Right lung (tissue), 5 donors: ENCODE data around the gene SAMSN1. TPM values are rescaled to one million over a fixed set of nuclear protein-coding genes. Genes with fewer than 3 reads are reported as not detected.

ENCODE experiments used
- DNase-seq, 2 donors: peaks; one replicate each; pipeline ENCODE4 v3.0.0-alpha.2; 2013
- polyA plus RNA-seq, 5 donors: library from polyadenylated mRNA; unstranded; fragments of 120-200 nt; gene quantifications; one replicate each; pipeline versions ENCODE4 v1.2.1 to v1.2.3, GENCODE V29; 2013; ENCODE audit warnings: inconsistent platforms in 1 of 5, low replicate concordance in 1 of 5; ENCODE audit not compliant: insufficient read length in 5 of 5, insufficient read depth in 1 of 5

SAMSN1 gene
- polyA plus RNA-seq, 5 donors: 1.4 to 2.6 (median 1.9) TPM

DNA sequence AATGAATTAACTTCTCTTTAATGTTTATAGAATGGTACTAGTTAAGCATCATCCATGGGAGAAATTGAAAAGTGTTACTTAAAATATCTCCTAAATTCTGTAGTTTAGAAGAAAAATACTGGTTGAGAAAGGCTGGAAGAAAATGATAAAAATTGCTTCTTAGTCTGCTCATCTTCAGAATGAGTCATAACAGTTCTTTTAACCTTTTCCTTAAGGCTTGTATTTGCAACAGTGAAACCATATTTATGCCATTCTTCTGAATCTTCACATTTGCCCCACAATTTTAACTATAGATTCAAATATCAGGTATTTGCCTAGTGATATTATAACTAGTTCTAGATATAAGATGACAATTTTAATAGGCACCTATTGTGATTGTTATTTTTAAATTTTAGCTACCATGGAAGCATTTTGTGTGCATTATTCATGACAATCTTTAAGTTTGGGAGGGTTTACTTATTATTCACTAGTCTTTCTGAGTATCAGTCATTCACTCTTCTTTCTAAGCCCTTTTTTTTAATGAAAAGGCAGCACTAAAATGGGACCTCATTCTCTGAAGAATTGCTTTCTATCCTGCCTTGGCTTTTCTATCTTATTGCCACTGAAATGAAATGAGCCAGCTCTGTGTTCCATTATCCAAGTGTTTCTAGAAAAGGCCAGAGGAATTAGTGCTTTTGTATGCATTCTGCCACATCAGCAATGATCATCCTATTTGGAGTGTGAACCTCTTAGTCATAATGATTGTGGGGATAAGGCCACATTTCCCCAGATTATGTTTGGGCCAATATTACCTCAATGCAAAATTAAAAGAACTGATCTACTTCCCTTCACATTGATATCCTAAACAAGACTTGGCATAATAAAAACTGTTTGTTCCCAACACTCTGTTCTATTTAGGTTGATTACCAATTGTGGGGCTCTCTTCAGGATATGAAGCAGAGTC, 58.4 kb downstream of the SAMSN1 start:
- no peak for DNase-seq

DNA sequence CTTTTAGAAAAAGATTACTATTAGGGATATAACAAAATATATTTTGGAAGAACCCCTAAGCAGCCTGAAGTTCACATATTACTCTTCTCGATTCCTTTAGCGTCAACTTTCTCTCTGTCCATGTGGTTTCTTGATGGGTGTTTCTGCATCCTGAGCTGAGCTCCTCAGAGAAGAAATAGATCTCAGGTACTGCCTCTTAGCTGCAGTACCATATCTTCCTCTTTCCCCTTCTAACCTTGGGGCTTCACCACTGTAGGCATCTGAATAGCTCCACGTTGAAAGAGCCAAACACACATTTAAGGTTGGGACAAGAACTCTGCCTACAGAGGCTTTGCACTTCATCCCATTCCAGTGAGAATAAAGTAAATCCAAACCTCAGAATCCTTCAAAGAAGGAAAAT, 59.2 kb downstream of the SAMSN1 start:
- DNase-seq: no peak

DNA sequence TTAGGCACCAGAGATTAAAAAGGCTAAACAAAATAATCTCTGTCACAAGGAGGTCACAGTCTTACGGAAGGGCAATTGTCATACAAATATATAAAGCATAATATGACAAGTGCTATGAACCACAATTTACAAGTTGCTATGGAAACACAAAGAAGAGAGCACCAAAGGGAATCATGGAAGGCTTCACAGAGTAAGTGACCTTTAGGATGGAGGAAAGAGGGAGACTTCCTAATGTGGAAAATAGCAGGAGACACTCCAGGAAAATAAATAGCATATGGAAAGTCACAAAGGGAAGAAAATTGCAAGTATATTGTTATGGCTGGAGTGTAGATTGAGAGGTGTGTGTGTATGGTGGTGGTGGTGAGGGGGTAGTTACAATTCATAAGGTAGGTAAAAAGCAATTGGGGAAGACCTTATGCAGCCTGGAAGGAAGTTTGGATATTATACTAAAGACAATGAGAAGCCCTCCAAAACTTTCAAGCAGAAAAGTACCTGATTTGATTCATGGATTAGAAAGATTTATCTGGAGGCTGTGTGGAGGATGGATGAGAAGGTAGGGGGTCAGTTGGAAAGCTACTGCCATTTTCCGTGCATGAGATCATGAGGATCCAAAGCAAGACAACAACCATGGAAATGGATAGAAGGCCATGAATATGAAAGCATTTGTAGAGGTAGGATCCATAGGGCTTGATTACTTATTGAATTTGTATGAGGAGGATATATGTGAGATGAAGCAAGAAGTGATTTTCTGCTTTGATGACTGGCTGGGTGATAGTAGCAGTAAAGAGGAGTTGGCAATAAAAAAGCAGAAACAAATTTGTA, 61.7 kb downstream of the SAMSN1 start:
- no peak for DNase-seq

DNA sequence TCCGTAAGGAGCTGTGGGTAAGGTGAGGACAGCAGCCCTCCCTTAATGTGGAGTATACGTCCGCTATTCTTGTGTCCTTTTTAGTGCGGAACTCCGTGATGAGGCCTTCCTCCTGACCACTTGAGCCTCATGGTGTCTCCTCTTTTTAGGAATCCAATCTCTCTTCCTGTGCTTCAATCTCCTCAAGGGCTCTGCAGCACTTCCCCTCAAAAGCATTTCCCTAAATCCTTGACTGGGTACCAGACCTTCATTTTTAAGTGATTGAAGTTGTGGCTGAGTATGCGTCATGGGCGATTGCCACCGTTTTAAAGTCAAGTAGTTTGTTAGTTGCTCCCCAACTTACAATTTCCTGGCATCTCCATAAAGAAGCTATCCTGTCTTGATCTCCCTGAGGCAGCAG, 62.8 kb downstream of the SAMSN1 start:
- DNase-seq: no peak

DNA sequence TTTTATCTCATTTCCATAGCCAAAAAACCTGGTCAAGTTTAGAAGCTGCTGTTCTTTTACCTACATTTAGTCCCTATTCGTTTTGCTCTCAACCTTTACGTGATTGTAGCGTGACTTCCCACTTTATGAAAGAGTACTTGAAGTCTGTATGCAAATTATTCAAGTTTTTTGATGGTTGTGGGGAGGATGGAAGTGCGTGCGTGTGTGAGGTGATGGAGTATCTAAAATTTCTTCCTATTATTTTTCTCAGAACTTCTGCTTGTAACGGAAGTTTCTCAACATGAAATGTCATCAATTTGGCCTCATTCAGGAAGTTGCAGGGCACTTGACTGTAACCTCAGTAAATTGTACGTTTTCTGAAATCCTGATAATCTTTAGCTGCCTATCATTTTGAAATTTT, 64.0 kb downstream of the SAMSN1 start:
- no peak for DNase-seq

DNA sequence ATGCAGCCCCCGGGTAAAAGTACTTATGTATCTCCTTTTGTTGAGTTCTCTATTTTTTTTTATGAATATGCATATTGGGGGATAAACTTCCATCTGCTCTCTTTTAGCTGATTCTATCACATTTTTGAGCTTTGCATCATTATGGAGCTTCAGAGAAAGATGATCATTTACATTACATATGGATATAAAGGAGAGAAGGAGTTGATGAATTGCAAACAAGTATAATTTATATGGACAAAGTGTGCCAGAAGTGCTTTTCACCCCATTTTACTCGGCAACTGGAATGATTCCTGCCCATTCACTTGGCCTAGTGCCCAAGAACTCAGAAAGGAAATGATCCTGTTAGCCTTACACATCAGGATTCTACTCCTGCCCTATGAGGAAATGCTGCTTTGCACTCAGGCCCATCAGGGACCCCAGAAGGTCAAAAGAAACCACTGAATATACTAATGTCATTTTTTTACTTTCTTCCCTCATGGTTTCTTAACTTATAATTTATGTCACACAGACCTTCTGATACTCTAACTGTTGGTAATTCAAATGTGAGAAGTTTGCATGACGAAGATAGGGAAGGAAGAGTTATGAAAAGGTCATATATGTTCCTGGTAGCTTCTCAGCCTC, 65.6 kb downstream of the SAMSN1 start:
- DNase-seq: no peak

DNA sequence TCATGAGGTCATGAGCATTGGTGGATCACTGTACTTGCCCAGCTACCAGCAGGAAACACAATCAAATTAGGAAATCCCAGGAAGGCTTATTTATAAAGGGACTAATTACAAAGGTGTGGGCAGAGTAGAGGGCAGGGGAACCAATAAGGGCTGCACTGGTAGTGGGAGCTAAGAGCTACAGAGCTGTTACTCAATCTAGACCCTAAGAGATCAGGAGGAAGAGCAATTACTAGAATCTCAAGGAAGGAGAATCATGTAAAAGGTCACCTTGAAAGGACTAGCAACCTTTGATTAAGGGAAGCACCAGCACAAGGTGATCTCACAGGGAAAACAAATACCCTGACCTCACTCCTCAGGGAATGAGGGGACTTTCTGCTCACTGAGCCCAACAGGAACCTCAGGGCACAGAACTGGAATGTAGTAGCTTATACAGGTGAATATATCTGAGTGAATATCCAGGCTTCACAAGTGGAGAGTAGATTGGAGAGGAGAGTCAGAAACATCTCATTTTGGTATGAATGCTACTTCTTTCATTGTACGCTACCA, 66.8 kb downstream of the SAMSN1 start:
- no peak for DNase-seq

DNA sequence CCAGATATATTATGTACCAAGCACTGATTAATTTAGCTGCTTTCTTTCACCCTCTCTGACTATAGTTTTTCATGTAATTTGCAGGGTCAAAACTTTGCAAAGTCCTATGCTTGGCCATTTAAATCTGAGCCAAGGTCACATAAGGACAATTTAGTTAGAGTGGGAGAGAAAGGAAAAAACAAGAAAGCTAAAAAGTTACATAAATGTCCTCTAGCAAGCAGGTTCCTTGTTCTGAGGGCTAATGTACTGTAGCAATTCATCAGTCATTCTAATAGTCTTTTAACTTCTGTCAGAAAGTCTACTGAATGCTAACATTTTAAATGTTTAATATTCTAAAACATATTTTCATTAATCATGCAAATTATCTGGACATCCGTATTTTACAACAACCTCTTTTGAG, 68.3 kb downstream of the SAMSN1 start:
- no peak for DNase-seq

DNA sequence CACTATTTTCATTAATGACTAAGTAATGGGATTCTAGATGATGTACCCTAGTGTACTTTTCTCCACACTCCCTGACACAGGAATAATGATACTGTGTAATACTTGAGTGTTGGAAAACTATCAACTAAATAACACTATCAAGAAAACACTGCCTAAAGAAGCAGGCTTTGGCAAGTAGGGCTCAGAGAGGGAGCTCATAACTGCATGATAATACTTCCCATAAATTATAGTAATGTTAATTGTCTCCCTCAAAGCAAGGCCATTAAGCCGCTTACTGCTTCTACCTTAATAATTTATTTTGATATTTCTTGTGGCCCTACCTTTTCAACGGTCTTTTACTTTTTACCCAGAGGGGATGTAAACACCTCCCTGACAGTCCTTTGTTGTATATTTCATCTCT, 69.0 kb downstream of the SAMSN1 start:
- DNase-seq: no peak

DNA sequence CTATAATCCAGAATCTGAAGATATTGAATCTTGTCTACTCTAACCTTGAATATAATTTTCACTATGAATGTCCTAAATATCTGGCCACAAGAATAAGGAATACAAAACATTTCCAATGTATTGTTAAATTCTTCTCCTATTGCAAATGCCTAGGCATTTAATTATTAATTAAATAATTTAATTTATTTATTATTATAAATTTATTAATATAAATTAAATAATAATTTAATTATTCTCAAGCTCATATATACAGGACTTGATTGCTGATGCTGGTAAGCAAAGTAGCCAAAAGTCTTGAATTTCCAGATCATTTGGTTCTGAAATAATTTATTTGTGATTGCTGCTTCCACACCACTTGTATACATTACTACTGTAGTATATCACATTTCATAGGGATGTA, 71.1 kb downstream of the SAMSN1 start:
- no peak for DNase-seq

DNA sequence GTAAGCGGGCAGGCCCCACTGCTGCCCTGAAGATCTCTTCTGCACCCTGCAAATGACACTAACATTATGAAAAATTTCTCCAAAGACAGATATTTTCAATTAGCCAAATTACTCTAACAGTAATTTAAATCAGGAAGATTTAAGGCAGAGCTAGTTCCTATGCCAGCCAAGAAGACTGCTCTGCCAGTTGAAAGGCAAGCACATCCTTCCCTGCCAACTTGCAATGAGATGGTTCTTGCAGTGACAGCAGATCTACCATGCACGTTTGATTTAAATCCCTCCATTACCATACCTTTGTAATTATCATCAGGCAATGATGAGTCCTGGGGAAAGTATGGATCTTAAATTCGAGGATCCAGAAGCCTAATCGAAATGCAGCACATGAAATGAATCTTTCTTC, 76.5 kb downstream of the SAMSN1 start:
- DNase-seq: no peak

DNA sequence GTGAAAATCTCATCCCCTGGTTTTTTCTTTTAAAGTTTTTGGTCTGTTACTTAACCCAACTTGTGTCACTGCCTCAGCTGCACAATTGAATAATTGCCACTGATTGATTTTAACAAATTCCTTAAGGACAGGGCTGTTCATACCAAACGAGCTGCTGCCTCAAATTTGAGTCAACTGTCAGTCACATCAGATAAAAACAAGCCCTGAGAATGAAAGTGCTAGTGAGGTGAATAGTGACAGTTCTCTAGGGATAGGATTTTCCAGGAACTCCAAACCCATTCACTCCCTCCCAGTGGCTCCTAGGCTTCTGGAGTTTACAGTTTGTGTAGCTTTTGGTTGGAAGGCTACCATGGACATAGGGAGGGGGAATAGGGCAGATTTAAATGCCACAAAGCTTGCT, 79.4 kb downstream of the SAMSN1 start:
- no peak for DNase-seq

DNA sequence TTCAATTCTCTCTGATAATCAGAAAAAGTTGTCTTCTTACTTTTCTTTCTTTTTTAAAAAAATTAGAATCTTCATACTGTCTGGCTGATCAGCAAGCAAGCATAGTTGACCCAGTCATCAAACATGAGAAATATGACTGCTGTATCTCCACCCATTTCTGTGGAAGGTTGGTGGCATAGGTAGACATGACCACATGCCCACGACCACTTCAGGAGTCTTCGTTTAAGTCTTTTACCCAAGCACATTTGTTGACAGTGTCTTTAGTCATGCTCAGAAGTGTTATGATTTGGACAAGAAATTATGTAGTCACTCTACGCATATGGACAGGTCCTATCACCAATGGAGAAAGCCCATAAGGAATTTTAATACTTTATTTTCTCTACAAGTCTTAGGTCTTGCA, 88.4 kb downstream of the SAMSN1 start:
- DNase-seq: no peak

DNA sequence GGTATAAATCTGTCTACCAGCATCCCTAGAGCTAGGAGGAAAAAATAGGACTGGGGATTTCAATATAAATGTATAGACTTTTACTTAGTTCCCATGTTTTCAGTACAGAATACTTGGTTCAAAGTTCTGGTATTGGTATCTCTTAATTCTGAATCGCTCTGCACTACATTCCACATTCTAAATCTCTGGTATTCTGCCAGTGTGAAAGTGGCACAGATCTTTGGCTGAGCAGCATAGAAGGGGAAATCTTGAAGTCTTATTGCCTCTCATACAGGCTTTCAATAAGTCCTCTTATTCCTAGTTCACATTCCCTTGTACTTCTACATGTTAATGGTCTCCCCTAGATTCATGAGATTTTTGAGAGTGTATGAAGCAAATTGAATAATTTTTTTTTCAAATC, 89.2 kb downstream of the SAMSN1 start:
- DNase-seq: no peak

DNA sequence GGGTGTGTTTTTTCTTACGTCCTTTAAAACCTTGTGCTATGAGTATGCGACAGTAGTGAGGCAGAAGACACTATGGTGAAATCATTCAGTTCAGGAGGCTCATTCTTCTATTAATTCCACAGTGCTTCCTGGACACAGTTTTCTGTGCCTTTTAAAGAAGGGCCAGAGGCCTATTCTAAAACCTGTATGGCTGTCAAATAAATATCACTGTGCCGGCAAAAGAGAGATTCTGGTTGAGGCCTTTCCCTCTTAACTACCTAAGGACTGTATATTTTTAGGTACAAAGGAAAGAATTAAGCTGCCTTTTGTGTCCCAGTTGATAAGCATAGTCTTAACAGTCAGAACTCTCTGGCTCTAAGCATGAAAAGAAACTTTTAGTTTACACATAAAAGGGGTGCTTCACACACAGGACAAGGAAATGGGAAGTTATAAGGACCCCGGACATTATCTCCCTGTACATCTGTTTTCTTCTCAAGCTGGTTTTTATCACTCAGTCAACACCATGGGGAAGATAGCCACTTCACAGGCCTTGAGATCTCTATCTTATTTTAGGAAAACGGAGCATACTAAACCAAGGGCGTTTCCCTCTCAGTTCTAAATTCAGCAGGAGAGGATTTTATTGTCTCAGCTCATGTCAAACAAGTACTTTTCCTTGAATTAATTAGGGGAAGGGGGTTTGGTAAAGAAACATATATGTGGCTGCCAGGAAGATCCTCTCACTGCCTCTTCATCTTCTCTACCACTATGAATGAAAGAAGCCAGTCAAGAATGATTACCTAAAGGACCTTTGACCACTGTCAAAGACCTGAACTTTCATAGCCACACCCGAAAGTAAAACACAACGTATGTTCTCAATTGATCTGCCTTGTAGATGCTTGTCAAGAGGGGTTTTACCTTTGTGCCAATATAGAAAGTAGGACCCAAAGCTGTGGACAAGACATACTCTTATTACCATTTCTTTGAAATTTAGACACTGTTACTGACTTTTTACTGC, 91.8 kb downstream of the SAMSN1 start:
- DNase-seq: no peak

DNA sequence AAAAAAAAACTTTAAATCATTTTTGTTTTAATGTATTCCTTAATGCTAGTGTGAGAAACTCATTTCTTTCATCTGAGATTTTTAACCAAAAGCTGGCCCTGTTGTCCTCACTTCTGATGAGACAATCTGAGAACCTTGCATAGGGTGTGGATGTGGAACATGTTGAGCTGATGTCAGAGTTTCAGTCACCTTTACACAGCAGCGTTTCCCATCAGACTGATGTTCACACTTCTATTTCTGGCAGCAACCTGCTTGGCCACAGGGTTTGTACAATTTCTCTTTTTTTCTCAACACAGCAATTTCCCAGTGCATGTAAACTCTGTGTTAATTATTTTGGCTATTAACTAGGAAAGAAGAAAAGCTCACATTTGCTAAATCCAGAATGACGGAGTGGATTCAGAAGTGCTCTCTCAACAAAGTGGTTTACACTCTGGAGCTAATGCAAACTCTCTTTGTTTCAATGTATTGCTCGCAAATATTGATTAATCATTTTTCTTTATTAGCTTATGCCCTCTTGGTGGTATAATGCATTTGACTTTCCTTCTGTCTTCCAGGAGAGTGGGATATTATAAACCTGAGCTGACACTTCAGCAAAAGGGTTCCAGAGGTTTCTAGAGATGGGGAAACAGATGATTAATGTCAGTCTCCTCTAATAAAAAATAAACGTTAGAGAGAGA, 92.6 kb downstream of the SAMSN1 start:
- DNase-seq: no peak

DNA sequence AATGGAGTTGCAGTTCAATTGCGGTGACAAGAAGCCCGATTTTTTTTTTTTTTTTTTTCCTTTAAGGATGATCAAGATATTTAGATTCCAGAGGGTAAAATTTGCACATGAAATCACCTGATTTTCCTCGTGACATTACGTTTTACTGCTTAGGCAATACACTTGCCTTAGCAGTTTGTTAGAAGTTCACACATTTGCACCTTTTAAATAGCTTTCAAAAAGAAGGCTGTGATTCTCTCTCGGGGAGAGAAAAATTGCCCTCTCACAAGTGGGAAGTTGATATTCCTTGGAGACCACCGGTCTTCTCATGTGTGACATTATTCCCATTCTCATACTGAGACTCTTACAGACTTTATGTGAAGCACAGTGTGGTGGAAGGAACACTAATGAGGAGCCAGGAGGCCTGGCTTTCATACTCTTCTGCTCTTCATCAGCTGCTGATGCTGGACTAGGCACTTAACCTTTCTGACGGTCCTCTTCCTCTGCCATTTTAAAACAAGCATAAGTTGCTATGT, 93.3 kb downstream of the SAMSN1 start:
- DNase-seq: no peak

DNA sequence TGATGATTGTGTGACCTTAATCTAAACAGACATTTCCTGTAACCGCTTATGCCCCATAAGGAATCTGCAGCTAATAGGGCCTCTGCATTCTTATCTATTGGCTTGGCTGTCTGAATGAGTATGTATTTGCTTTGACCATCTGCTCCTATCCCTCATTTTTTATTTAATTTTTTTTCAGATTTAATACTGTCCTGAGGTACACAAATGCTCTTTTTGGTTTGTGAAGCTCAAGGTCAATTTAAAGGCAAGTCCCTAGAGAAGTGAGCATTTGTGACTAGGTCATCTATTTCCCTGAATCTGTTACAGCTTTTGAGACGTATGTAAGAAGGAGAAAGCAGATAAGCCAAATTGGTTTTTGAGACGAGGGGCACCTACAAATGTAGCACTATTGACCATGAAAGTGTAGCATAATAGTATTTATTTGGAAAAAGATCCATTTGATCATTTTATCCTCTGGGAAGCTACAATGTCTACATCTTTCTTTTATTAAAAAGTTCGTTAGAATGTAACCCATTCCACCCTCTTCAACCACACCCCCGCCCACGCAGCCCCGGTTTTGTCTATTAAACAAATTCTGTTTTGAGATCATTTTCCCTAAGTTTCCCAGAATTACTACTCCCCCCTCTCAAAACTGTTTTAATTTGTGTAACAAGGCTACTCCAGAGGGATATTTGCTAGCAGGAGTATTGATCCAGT, 93.9 kb downstream of the SAMSN1 start:
- no peak for DNase-seq

DNA sequence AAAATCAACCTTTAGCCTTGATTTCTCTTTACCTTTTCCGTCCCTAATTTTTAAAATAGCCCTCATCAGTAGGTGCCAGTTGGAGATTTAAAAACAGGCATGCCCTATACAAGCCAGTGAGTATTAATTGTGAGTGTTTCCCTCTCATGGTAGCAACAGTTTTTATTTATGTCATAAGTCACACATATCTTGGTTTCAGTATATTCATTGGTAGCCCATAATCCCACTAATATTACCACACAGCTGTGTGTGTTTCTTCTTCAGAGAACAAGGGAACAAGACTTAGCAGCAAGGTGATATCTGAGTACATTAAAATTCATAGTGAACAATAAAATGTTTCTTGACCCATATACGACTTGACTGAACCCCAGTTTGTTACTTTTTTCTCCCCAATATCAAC, 94.6 kb downstream of the SAMSN1 start:
- DNase-seq: no peak

DNA sequence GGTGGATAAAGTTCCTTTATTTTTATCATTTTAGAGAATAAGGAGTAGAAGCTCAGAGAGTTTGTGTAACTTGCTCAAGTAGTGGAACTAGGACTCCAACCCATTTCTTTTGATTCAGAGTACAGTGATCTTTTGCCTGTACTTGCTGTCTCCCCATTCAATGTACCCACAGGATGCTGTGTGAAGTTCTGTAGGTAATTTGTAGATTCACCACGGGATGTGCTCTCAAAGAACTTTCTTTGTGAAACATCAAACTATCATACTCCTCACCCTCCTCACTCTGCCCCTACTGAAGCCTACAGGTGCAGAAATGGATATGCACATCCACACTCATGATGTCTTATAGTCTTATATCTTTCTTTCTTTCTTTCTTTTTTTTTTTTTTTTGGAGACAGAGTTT, 97.3 kb downstream of the SAMSN1 start:
- no peak for DNase-seq
